ENCODE results near the gene TRAM2.

- TF ChIP-seq, protein P1, sequence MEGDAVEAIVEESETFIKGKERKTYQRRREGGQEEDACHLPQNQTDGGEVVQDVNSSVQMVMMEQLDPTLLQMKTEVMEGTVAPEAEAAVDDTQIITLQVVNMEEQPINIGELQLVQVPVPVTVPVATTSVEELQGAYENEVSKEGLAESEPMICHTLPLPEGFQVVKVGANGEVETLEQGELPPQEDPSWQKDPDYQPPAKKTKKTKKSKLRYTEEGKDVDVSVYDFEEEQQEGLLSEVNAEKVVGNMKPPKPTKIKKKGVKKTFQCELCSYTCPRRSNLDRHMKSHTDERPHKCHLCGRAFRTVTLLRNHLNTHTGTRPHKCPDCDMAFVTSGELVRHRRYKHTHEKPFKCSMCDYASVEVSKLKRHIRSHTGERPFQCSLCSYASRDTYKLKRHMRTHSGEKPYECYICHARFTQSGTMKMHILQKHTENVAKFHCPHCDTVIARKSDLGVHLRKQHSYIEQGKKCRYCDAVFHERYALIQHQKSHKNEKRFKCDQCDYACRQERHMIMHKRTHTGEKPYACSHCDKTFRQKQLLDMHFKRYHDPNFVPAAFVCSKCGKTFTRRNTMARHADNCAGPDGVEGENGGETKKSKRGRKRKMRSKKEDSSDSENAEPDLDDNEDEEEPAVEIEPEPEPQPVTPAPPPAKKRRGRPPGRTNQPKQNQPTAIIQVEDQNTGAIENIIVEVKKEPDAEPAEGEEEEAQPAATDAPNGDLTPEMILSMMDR (conservative IDR thresholded peaks at IDR 0.05) = no peak
- TF ChIP-seq ZFX (IDR thresholded peaks at IDR 0.05) = no peak
Measured at GRCh38 chr6:52529311-52529710, 47.5 kb downstream of the TRAM2 start.
